ENCODE data around the gene PDGFC.

DNA sequence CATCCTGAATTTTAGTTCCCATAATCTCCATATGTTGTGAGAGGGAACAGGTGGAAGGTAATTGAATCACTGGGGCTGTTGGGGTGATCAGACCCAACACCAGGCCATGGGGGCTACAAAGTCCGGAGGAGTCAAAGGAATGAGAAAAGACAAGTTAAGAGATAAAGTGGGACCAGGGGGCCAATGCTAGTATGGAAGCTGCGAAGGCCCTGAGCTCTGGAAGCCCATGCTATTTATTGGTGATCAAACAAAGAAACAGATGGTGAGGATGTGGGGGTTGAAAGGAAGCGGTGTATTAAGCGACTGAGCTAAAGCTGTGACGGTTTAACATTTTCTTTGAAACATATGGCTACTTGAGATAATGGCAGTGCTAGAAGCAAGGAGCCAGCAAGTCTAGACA, 132.8 kb downstream of the PDGFC start:
- TF ChIP-seq POLR2A (IDR thresholded peaks at IDR 0.05) (no peak), EP300 (IDR thresholded peaks at IDR 0.05) (no peak), CTCF (IDR thresholded peaks at IDR 0.05) (no peak), POLR2AphosphoS5 (IDR thresholded peaks at IDR 0.05) (no peak)
